K562 (cell line): ENCODE data around the gene ANP32B.
"Not testable (repeated sequence)": the region's sequence is repeated elsewhere in the genome, so short reads cannot be mapped to it uniquely, and the experiment has no call there.

Experiments
- ADNP ChIP-seq: fragments of 200-800 bp; sonication (Bioruptor generic); IDR thresholded peaks from 2 replicates; pipeline ENCODE4 v1.6.1; 2016; ENCODE audit warnings: missing genetic modification characterization, missing compliant biosample characterization
- PCBP2 ChIP-seq: fragments of 200-400 bp; formaldehyde crosslinking; IDR thresholded peaks from 2 replicates; pipeline ENCODE4 v1.6.1; 2018; ENCODE audit warnings: low read length, low read depth, mild to moderate bottlenecking, moderate library complexity; ENCODE audit not compliant: poor library complexity, severe bottlenecking
- POLR2A ChIP-seq: fragments of 450-650 bp; conservative IDR thresholded peaks from 2 replicates; pipeline ENCODE4 v1.6.1; 2016
- POLR2AphosphoS5 ChIP-seq: IDR thresholded peaks from 2 replicates; pipeline ENCODE4 v1.6.1; 2011; ENCODE audit warnings: mild to moderate bottlenecking, low read depth, low read length, moderate library complexity; ENCODE audit not compliant: control insufficient read depth, insufficient read depth
- ZBTB1 ChIP-seq: sonication (generic); formaldehyde crosslinking; IDR thresholded peaks from 2 replicates; pipeline ENCODE4 v1.8.1; 2023; ENCODE audit warnings: missing genetic modification reagents, low read depth, mild to moderate bottlenecking, borderline replicate concordance
- ZNF24 ChIP-seq: fragments of 450-650 bp; IDR thresholded peaks from 2 replicates; pipeline ENCODE4 v1.6.1; 2016
- TF ChIP-seq, protein P1 (sequence below), 3 experiments: IDR thresholded peaks in 2 of 3; conservative IDR thresholded peaks in 1 of 3; 2 replicates each; pipeline ENCODE4 v1.5.1; 2011 to 2012; ENCODE audit warnings: low read length in 3 of 3, mild to moderate bottlenecking in 3 of 3, control low read depth in 2 of 3, improper control_type of control experiment in 1 of 3, inconsistent platforms in 1 of 3, low read depth in 1 of 3, mixed read lengths in 1 of 3, moderate library complexity in 1 of 3; ENCODE audit not compliant: insufficient read depth in 2 of 3
- TF ChIP-seq, protein P2 (sequence below): sonication (generic); formaldehyde crosslinking; IDR thresholded peaks from 2 replicates; pipeline ENCODE4 v1.8.1; 2023; ENCODE audit warnings: mild to moderate bottlenecking, missing genetic modification reagents
- TF ChIP-seq, protein P3 (sequence below): fragments of 450-650 bp; formaldehyde crosslinking; IDR thresholded peaks from 2 replicates; pipeline ENCODE4 v1.4.0; 2022; ENCODE audit warnings: missing genetic modification characterization

DNA sequence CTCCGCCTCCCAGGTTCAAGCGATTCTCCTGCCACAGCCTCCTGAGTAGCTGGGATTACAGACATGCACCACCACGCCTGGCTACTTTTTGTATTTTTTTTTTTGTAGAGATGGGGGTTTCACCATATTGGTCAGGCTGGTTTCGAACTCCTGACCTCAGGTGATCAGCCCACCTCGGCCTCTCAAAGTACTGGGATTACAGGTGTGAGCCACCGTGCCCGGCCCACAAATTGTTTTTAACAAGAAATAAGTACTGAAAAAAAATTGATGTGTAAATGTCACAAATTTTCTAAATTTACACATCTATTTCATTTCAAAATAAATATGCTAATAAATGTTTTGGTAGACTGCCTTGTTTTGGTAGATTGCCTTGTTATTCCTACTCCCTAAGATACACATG lies 13.5 kb downstream of the ANP32B start:
- TF ChIP-seq ADNP (tag); ZBTB1 (CRISPR knock-in tag); POLR2AphosphoS5; POLR2A; PCBP2; ZNF24: not testable (repeated sequence)
- TF ChIP-seq, protein P1, sequence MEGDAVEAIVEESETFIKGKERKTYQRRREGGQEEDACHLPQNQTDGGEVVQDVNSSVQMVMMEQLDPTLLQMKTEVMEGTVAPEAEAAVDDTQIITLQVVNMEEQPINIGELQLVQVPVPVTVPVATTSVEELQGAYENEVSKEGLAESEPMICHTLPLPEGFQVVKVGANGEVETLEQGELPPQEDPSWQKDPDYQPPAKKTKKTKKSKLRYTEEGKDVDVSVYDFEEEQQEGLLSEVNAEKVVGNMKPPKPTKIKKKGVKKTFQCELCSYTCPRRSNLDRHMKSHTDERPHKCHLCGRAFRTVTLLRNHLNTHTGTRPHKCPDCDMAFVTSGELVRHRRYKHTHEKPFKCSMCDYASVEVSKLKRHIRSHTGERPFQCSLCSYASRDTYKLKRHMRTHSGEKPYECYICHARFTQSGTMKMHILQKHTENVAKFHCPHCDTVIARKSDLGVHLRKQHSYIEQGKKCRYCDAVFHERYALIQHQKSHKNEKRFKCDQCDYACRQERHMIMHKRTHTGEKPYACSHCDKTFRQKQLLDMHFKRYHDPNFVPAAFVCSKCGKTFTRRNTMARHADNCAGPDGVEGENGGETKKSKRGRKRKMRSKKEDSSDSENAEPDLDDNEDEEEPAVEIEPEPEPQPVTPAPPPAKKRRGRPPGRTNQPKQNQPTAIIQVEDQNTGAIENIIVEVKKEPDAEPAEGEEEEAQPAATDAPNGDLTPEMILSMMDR (IDR thresholded peaks at IDR 0.05 in 2 of 3, conservative IDR thresholded peaks at IDR 0.05 in 1 of 3; ENCODE audit: insufficient read depth in 2 of 3, low read depth in 1 of 3, low read length in 3 of 3), result not testable (repeated sequence)
- TF ChIP-seq, protein P2, sequence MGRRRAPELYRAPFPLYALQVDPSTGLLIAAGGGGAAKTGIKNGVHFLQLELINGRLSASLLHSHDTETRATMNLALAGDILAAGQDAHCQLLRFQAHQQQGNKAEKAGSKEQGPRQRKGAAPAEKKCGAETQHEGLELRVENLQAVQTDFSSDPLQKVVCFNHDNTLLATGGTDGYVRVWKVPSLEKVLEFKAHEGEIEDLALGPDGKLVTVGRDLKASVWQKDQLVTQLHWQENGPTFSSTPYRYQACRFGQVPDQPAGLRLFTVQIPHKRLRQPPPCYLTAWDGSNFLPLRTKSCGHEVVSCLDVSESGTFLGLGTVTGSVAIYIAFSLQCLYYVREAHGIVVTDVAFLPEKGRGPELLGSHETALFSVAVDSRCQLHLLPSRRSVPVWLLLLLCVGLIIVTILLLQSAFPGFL (CRISPR knock-in tag), result not testable (repeated sequence)
- TF ChIP-seq, protein P3, sequence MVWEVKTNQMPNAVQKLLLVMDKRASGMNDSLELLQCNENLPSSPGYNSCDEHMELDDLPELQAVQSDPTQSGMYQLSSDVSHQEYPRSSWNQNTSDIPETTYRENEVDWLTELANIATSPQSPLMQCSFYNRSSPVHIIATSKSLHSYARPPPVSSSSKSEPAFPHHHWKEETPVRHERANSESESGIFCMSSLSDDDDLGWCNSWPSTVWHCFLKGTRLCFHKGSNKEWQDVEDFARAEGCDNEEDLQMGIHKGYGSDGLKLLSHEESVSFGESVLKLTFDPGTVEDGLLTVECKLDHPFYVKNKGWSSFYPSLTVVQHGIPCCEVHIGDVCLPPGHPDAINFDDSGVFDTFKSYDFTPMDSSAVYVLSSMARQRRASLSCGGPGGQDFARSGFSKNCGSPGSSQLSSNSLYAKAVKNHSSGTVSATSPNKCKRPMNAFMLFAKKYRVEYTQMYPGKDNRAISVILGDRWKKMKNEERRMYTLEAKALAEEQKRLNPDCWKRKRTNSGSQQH (CRISPR knock-in tag), result not testable (repeated sequence)
